Midbrain (tissue), 1 donor: Measurements from ENCODE around the gene TMEM219.

Experiments
- DNase-seq: peaks from one replicate; lab custom pipeline; 2025; lab: John Stamatoyannopoulos, UW

Gene TMEM219

DNA sequence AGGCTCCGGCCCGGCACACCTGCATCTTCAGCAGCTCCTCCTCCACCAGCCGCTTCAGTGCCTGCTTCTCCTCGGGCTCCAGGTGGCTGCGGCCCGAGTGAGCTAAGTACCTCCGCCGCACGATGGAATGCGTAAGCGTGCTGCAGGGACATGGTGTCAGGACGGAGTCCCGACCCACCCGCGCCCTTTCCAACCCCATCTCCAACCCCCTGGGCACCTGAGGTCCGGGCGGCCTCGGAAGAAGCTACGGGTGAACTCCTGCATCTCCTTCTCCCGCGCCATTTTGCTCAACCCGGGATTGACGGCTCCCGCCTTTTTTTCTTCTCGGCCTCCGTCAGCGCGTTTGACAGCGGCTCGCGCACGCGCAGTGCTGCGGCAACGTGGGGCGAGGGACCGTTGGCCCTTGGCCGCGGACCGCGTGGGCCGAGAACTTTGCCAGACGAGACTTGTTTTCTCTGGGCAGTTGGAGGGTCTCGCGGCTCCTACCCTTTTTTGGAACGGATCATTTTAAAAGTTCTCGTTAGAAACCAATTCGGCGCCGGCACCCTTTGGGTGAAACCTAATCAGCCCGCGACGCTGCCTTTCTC, 33.5 kb downstream of the TMEM219 start, which contains the start of gene HIRIP3:
TSS of gene HIRIP3 (minus strand) at position 294 of the 587 bp plus-strand sequence. CDS start at position 282, 12 bp downstream.
- DNase-seq, result peak; percentile 87

DNA sequence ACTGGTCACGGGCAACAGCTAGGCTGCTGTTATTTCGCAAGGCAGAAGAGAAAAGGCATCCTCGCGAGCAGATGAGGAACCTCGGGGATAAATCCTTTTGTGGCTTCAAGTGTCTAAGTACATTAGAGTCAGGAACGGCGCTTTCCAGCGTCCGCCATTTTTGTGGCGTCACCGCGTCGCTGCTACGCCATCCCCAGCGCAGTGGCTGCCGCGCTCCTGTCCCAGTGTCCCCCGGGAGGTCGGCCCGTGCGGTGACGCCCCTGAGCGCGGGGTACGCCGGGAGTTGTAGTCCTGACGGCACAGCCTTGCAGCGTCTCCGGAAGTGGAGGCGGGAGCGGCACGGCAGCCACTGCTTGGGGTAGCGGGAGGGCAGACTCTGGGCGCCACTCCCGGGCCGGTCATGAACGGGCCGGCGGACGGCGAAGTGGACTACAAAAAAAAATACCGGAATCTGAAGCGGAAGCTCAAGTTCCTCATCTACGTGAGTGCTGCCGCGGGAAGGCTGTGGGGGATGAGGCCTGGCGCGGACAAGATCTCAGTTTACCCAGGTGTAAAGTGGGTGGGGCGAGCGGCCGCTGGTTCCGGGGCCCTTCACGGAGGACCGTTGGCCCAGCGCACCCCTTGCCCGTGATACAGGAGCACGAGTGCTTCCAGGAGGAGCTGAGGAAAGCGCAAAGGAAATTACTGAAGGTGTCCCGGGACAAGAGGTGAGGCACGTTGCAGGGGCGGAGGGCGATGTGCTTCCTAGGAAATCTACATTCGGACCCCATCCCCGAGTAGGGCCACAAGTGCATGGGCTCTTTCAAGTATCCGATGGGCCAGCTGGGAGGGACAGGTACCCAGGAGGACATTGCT, 34.3 kb downstream of the TMEM219 start, which contains the start of gene INO80E:
TSS of gene INO80E (plus strand) at position 331 of the 855 bp plus-strand sequence. CDS start at position 401, 70 bp downstream.
- DNase-seq, result peak; percentile 99

DNA sequence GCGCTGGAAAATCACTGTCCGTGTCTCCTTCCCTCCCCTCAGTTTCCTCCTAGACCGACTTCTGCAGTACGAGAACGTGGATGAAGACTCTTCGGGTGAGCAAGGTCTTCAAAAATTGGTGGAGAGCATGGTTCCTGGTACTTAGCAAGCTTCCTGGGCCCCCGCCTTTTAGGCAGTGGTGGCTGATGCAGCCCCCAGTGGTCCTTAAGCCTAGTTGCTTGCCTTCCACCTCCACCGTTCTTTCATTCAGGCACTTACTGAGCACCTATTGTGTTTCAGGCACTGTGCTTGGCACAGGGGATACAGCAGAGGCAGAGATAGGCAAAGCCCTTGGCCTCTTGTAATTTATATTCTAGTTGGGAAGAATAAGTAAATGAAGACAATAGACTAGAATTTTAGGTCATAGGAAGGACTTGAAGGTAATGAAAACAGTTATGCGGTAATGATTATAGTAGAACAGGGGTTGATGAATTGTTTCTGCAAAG, 34.9 kb downstream of the TMEM219 start:
- no peak for DNase-seq

DNA sequence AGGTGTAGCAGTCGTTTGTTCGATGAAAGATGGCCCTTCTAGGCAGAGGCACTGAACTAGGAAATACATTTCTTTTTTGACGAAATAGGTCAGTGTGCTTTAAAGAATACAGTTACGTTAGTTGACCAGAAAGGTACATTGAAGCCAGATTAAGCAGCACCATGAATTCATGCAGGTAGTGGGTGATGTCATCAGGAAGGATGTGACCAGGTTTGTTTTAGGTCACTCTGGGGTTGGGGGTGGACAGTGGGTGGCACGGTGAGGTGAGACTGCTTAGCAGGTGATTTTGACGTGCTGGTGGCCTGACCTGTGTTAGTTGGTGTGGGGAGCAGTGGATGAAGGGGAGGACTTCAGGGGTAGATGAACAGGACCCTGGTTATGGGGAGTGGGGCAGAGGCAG, 37.7 kb downstream of the TMEM219 start:
- no peak for DNase-seq

DNA sequence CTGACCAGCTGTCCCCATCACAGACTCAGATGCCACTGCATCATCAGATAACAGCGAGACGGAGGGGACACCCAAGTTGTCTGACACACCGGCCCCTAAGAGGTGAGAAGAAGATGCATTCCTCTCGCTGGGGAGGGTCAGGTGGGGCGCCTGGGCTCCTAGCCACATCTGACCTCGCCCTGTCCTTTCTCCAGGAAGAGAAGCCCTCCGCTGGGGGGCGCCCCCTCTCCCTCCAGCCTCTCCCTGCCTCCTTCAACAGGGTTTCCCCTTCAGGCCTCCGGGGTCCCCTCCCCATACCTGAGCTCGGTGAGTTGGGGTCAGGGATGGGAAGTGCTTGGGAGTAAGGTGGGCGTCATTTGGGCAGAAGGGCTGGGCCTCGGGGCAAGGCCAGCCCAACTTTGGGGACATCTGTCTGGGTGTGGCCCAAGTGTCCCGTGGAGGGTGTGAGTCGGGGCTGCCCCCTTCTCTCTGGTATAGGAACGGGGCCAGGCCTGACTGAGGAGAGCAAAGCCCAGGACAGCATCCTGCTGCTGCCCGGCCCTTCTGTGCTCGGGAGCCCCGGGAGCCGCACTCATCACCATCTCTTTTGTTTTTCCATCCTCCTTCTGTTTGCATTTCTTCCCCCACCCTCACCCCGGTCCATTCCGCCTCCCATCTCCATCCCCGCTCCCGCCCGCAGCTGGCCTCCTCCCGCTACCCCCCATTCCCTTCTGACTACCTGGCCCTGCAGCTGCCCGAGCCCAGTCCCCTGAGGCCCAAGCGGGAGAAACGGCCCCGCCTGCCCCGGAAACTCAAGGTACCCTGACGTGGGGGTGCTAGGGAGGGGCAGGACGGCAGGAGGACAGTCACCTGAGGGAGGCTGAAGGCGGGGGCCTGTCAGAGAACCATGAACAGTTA, 39.1 kb downstream of the TMEM219 start:
- no peak for DNase-seq

DNA sequence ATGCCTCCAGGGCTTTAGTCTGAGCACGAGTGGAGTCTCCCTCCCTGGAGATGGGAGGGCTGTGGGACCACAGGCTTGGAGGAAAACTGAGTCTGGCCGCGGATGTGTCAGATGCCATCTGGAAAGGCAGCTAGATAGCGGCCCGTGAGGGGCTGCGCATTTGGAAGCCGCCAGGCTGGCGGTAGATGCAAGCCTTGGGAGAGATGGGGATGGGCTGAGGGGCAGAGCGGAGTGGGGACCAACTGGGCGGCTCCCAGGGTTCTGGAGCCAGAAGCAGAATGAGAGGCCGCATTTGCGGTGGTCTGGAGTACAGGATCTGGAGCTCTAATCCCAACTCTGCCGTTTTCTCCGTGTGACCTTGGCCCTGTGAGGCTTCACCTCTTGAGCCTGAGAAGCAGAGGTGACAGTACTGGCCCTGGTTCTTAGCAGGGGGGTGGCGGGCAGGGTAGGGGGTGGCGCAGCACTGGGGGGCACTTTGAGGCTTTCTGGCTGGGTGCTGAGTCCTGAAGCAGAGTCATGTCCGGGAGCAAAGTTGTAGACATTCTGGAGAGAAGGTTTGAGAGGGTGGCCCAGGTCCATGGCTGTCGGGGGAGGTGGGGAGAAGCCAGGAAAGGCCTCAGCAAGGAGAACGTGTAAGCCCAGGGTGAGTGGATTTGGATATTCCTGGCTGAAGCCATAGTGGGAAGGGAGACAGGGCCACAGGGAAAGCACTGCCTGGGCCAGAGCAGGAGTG, 40.9 kb downstream of the TMEM219 start:
- DNase-seq, result no peak

DNA sequence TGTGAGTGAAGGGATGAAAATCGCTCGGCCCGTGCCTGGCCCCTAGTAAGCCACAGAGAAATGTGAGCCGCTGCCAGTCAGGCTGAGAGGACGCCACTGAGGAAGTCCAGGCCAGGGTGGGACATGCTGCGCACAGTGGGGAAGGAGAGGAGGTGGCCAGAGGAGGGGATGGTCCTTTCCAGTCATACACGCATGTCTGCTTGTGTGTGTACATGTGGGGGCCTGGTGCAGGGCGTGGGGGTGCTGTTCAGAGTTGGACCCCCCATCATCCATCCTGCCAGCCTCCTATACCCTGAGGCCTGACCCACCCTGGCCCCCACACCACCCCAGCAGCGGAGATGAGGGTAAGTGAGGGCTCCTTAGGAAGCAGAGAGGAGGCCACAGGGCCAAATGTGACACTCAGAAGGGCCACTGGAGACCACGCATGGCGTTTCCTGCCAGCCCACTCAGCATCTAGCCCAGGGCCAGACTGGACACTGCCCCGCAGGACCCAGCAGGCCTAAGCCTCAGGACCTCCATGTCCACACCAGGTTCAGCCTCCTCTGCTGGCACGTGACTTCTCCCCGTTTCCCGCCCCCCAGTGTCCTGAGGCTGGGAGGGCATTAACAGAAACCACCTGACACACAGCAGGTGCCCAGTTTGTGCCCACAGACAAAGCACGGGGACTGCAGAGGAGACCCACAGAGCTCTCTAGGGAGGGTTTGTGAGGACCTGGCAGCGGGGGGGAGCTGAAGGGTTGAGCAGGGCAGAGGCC, 42.0 kb downstream of the TMEM219 start:
- no peak for DNase-seq

DNA sequence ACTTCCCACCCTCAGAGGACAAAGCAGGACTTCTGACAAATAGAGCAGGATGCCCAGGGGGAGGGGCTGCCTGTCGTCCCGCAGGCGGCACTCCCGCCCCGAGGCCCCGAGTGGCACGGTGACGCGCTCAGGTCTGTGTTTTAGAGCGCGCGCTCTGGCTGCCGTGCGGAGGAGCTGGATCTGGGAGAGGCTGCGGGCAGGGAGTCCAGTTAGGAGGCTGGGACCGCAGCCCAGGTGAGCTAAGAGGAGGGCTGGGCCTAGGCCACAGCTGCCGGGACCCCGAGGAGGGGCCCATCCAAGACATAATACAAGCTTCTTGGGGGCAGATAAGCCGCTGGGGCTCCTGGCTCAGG, 42.5 kb downstream of the TMEM219 start:
- DNase-seq, result no peak

DNA sequence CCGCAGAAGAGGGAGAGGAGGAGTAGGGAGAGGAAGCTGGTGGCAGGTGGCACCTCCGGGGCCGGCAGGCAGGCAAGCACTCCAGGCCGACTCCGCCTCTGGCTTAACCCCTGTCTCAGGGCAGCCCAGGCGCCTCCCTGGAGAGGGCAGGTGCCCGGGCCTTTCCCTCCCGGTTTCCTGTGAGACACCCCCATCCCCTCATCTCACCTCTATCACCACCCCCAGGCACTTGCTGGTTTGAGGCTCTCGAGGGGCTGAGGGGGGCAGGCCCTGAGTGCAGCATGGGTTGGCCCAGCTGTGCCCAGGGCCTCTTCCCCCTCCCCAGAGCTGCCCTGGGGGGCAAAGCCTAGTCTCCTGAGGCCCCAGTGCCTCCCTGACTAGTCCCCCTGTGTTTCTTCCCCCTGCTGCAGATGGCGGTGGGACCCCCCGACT, 42.9 kb downstream of the TMEM219 start:
- DNase-seq, result no peak

DNA sequence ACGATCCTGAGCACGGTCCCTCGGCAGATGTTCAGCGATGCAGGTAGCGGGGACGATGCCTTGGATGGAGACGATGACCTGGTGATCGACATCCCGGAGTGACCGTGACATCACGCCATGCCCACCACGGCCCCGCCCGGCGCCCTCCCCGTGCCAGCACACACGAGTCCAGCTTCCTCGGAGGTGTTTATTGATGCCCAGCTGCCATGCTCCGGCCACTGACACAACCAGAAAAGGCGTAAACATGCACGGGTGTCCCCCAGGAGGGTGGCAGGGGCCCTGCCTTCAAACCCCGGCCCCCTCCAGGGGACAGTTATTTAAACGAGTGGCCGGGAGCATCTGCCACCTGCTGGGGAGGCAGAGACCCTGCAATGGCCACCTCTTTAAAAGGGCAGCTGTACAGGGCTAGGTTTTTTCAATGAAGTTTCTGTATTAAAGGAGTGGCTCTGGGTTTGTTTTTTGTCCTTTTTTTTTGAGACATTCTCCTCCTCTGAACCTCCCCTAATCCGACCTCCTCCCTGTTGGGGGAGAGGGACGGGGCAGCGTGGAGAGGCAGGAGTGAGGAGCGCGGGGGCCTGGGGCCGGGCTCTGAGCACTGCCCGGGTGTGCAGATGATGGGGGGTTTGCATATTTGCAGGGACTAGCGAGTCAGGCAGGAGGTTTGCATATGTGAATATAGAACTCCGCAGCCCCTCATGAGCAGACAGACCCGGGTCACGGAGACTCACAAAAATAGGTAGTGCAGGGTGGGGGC, 43.6 kb downstream of the TMEM219 start:
- peak; percentile 13 for DNase-seq

DNA sequence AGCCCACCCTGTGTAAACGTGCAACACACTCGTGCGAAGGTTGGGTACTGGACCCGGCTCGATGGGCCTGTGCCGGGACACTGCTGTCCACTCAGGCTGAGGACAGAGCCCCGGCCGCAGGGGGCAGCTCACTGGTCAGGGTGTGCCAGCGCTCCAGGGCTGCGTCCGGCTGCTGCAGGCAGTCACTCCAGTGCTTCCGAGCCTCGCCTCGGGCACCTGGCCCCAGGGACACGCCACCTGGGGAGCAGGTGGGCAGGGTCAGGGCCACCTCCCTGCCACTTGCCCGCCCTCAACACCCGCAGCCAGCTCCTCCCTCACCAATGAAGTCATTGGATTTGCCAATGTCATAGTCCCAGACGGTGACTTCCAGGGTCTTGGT, 44.2 kb downstream of the TMEM219 start:
- no peak for DNase-seq

DNA sequence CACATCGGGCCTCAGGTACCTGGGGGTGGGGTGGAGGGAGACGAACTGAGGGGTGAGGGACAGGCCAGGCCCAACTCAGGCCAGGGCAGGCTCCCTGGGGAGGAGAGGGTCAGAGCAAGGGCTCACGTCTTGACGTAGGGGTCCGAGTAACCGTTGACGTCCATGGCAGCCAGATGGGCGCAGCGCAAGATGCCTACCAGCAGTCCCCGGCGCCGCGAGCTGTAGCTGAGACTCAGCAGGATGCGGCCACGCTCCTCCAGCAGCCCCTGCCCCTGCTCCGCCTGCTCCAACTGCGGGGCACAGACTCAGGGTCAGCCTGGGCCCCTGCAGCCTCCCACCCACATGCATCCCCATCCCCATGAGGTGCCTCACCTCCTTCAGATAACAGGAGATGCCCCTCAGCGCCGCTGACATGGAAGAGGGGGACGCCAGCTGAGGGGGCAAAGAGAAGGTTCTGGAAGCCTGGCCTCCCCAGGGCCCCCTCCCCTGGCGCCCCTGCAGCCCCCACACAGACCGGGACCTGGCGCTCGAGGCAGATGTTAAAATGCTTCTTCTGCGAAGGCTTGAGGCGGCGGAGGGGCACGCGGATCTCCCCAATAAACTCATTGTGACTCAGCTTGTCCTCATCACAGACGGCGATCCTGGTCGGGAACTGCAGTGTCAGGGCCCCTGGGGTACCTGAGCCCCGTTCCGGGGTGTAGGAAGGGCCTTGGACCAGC, 44.9 kb downstream of the TMEM219 start:
- DNase-seq, result no peak

DNA sequence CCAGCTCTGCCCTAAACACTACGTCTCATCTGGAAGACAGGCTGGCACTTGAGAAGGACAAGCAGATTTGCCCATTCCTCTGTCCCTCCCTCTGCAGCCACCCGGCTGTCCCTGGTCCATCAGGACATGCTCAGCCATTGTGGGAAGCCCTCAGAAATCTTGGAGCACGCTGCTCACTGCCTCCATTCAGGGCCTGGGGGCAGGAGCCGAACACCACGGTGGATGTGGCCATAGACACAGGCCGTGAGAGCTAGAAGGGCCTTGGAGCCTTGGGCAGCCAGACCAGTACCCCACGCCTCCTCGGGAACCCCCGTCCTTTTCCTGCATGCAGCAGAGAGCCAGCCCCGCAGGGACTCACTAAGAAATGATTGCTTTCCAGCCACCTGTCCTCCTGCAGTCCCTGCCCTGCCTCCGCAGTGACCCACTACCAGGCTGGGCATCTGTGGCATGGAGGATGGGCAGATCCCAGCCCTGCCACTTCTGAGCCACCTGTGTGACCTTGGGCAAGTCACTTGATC, 45.6 kb downstream of the TMEM219 start:
- DNase-seq, result no peak

DNA sequence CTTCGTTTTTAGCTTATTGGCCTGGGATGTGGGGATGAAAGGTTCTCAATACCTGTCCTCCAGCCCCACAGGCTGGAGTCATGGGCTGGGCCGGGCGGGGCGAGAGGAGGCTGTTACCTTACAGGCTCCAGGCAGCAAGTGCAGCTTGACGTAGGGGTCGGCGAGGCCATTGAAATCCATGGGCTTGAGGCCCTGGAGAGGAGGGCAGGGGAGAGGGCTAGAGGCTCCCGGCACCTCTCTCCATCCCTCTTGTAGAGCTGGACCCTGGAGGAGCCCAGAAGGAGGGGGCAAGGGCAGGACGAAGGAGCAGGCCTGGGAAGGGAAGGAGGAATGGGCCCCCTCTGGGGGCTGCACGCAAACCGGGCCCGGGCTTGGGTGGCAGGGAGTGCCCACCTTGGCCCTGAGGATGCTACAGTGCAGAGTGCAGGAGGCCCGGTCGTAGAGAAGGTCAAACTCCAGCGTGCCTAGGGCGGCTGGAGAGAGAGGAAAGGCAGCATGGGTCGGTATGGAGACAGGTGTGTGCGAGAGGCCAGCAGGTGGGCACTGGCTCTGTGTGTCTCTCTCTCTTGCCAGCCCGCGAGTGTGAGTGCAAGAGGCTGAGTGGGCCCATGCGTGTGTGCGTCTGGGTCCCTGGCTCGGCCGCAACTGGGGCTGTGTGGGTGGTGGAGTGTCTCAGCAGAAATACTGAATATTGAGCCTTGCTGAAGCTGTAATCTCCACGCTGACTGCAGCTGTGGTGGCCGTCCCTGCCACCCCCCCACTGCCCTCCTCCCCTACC, 47.4 kb downstream of the TMEM219 start:
- DNase-seq, result no peak

DNA sequence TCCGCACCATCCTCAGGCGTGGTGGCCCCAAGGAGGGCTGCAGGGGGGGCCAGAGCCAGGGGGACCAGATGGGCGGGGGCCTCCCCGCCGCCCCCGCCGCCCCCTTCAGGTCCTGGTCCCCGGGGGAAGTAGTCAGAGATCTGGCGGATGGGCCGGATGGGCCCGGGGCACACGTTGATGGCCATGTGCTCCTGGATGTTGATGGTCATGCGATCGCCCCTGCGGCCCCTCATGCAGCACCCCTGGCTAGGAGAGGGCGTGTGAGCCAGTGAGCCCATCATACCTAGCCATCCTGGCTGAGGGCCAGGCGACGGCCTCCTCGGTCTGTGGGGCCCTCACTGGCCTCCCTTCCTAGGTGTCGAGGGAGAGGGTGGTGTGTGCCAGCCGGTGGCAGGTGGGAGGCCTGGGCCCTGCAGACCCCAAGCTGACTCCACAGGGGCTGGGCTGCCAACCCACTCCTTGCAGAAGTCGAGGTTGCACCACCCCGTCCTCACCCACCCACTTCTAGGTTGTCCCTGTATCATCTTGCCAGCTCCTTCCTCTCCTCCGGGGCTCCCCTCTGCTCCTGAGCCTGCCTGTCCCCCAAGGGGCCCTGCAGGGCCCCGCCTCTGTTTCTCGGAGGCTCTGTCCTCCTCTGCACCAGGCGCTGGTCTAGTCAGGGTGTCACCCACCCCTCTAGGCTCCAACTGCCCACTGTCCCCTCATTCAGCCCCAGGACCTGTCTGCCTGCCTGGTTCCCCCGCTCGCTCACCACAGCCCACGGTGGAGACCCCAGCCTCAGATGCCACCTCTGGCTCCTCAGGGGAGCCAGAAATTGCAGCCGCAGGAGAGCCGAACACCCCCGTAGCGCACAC, 48.3 kb downstream of the TMEM219 start:
- DNase-seq, result no peak

DNA sequence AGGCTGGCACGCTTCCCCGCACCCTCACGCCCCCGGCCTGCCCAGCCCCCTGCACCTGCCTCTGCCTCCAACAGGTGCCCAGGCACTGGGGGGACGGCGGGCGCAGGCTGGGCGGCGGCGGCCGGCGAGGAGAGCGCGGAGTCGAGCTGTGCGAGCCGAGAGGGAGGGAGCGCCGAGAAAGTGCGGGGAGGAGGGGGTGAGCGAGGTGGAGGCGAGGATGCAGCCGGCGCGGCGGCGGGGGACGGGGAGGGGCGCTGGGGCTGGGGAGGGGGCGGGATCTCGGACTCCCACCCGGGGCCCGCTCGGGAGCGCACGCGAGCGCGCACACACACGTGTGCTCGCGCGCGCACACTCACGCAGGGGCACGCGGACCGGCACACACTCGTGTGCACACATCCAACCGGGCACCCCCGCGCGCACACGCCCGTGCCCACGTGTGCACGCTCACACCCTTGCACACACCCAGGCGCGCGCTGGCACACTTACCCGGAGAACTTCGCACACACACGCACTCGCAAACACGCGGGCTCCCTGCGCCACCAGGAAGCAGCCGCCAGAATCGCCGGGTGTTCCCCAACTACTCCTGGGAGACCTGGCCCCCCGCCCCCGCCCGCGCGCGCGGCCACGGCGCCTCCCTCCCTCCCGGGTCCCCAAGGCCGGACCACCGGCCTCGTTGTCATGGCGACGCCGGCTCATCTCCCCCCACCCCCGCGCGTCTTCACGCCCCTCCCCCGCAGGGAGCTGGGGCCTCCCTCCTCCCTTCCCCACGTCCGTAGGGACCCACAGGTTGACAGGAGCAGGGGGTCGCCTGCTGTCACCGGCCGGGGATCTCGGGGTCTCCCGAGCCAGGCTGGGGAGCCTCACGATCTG, 49.2 kb downstream of the TMEM219 start, which contains the start of gene DOC2A:
TSS of gene DOC2A (minus strand) at position 184 of the 870 bp plus-strand sequence. CDS start 805 bp downstream, outside the sequence.
- DNase-seq, result no peak
